H1 (cell line): Measurements from ENCODE around the gene C2CD2L. TPM values are rescaled to one million over a fixed set of nuclear protein-coding genes. Genes with fewer than 3 reads are reported as not detected.

ENCODE experiments used
- CHD7 ChIP-seq: fragments of 300-600 bp; sonication (generic); IDR thresholded peaks from 2 replicates; pipeline ENCODE4 v1.7.1; 2012; ENCODE audit warnings: low read length, moderate library complexity, mild to moderate bottlenecking, inconsistent platforms; ENCODE audit not compliant: insufficient replicate concordance
- CTCF ChIP-seq, 3 experiments: IDR thresholded peaks; 1 replicate in 2 of 3; 2 replicates in 1 of 3; pipeline versions ENCODE4 v1.5.1 to v1.6.1; 2011; ENCODE audit warnings: low read length in 3 of 3, mild to moderate bottlenecking in 3 of 3, inconsistent platforms in 2 of 3, low read depth in 1 of 3, moderate library complexity in 1 of 3; ENCODE audit not compliant: insufficient read depth in 1 of 3; ENCODE audit errors: control extremely low read depth in 1 of 3
- GABPA ChIP-seq: IDR thresholded peaks from 2 replicates; pipeline ENCODE4 v1.6.1; 2011; ENCODE audit warnings: mild to moderate bottlenecking, low read length, moderate library complexity, borderline replicate concordance; ENCODE audit not compliant: insufficient read depth
- HDAC2 ChIP-seq, 2 experiments: fragments of 300-600 bp in 1 of 2; sonication (generic) in 1 of 2; IDR thresholded peaks; 2 replicates each; pipeline ENCODE4 v1.6.1; 2011 to 2012; ENCODE audit warnings: low read depth in 2 of 2, low read length in 2 of 2, mild to moderate bottlenecking in 2 of 2, moderate library complexity in 2 of 2, borderline replicate concordance in 1 of 2, inconsistent platforms in 1 of 2
- KDM1A ChIP-seq: fragments of 200-600, 300-600 bp; sonication (generic); IDR thresholded peaks from 2 replicates; pipeline ENCODE4 v1.7.1; 2016; ENCODE audit warnings: mild to moderate bottlenecking, low read length, borderline replicate concordance
- NRF1 ChIP-seq: IDR thresholded peaks from 2 replicates; pipeline ENCODE4 v1.6.1; 2011; ENCODE audit warnings: mild to moderate bottlenecking, low read depth, low read length, improper control_type of control experiment
- PHF8 ChIP-seq: fragments of 200-600 bp; sonication (generic); conservative IDR thresholded peaks from 2 replicates; pipeline ENCODE4 v1.7.1; 2012; ENCODE audit warnings: low read depth, mild to moderate bottlenecking, inconsistent platforms, low read length, moderate library complexity
- TCF12 ChIP-seq: IDR thresholded peaks from 2 replicates; pipeline ENCODE4 v1.6.1; 2011; ENCODE audit warnings: low read depth, mild to moderate bottlenecking, low read length
- YY1 ChIP-seq: IDR thresholded peaks from 2 replicates; pipeline ENCODE4 v1.6.1; 2011; ENCODE audit warnings: low read depth, mild to moderate bottlenecking, low read length
- polyA plus RNA-seq, 7 experiments: library from polyadenylated mRNA; depleted of rRNA in 3 of 7; stranded (reverse) in 5 of 7; unstranded in 2 of 7; fragments of >200 nt in 5 of 7; fragments of 200-250 nt in 2 of 7; gene quantifications; 1 replicate in 5 of 7; 2 replicates in 1 of 7; 4 replicates in 1 of 7; pipeline versions ENCODE4 v1.2.1 to v1.2.3, GENCODE V29; 2011 to 2013; ENCODE audit warnings: missing spikeins in 2 of 7, mixed read lengths in 2 of 7
- total RNA-seq: library from RNA; stranded (reverse); fragmentation: NEBNext Ultra II Directional; extraction: Animal tissue kit (Norgen Biotek cat#: 25700); gene quantifications from 2 replicates; pipeline ENCODE4 v1.2.1, GENCODE V29; 2021

Gene C2CD2L
- total and polyA plus RNA-seq, 2 of the 8 experiments (the other 6 are each of a cell fraction or from before 2014, with no cell fraction given): 2.5 to 4.0 TPM

DNA sequence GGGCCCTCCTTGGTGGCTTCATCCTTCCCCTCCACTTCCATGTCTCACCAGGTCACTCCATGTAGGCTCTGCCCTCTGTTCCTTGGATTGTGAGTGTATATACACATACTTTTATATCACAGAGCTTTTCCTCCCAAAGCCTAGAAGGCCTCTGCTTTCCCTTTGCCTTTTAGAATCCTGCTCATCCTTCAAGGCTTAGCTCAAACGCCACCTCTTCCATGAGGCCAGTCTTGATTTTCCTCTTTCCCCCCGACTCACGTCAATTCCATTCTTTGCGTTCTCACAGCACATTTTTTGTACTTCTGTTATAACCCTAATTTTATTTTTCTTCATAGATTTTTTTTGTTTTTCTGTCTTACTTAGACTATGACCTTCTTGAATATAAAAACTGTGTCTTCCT lies 45.5 kb downstream of the C2CD2L start (continued):
- TF ChIP-seq CHD7 (no peak), GABPA (no peak), PHF8 (no peak), YY1 (no peak), KDM1A (no peak), TCF12 (no peak), NRF1 (no peak), HDAC2 (IDR thresholded peaks at IDR 0.05; ENCODE audit: borderline replicate concordance in 1 of 2, low read depth in 2 of 2, low read length in 2 of 2) (no peak), CTCF (IDR thresholded peaks at IDR 0.05; ENCODE audit: control extremely low read depth in 1 of 3, insufficient read depth in 1 of 3, low read depth in 1 of 3, low read length in 3 of 3) (no peak)
